GM12878 (cell line): ENCODE results near the gene UNC80. TPM values are rescaled to one million over a fixed set of nuclear protein-coding genes. Genes with fewer than 3 reads are reported as not detected.

Source experiments
- ATAC-seq: fragments of 200-7000 bp; cut with Tn5 transposase; 3 replicates; pipeline ENCODE4 v1.9.1; 2020; ENCODE audit warnings: mild to moderate bottlenecking, moderate library complexity
- BruUV-seq: library from RNA; stranded (reverse); fragments of 400-500 nt; replicated peaks from 2 replicates; lab custom pipeline; 2021; lab: Mats Ljungman, UMichigan
- CTCF ChIA-PET: fragments of 300-600 bp; sonication (Branson Sonifier 250); formaldehyde crosslinking; extraction: SDS; loops from one replicate; lab custom pipeline; 2021; ENCODE audit warnings: inconsistent platforms; lab: Yijun Ruan, JAX
- POLR2A ChIA-PET: fragments of 350-600 bp; formaldehyde crosslinking; extraction: SDS; loops from one replicate; lab custom pipeline; 2021; ENCODE audit warnings: inconsistent platforms; lab: Charles Lee
- RAD21 ChIA-PET: fragments of 300-600 bp; sonication (Branson Sonifier 250); formaldehyde crosslinking; loops from one replicate; lab custom pipeline; 2023; ENCODE audit warnings: antibody characterized with exemption; ENCODE audit not compliant: unreplicated experiment; lab: Charles Lee
- SMC1A ChIA-PET: fragments of 300-600 bp; sonication (Branson Sonifier 250); formaldehyde crosslinking; loops from one replicate; lab custom pipeline; 2023; ENCODE audit not compliant: unreplicated experiment, uncharacterized antibody; lab: Charles Lee
- DNase-seq: peaks from one replicate; pipeline ENCODE4 v3.0.0-alpha.2; 2011; ENCODE audit warnings: low read depth, low spot score
- FAIRE-seq: peaks from 3 replicates; lab custom pipeline; 2011; peaks lifted over from hg19 to GRCh38; lab: Jason Lieb, UNC
- H2AFZ ChIP-seq: 2 replicates; pipeline ENCODE4 v1.6.0; 2011; ENCODE audit warnings: low read depth, low read length, control low read depth; ENCODE audit not compliant: control insufficient read depth
- H3K27ac ChIP-seq: 2 replicates; pipeline ENCODE4 v1.5.1; 2011; ENCODE audit warnings: control low read depth; ENCODE audit not compliant: control insufficient read depth, insufficient read depth
- H3K27me3 ChIP-seq, 2 experiments: replicated peaks in 1 of 2; 2 replicates each; pipeline versions ENCODE4 v1.6.0 to v1.6.1; 2011; ENCODE audit warnings: low read length in 1 of 2; ENCODE audit not compliant: control insufficient read depth in 2 of 2, insufficient read depth in 2 of 2
- H3K36me3 ChIP-seq, 2 experiments: 2 replicates each; pipeline ENCODE4 v1.5.1; 2011; ENCODE audit warnings: low read length in 1 of 2; ENCODE audit not compliant: control insufficient read depth in 2 of 2, insufficient read depth in 2 of 2
- H3K4me1 ChIP-seq: 2 replicates; pipeline ENCODE4 v1.6.1; 2011; ENCODE audit warnings: mild to moderate bottlenecking, low read length, moderate library complexity, mixed read lengths; ENCODE audit not compliant: control insufficient read depth, insufficient read depth
- H3K4me2 ChIP-seq: 2 replicates; pipeline ENCODE4 v1.6.0; 2011; ENCODE audit warnings: control low read depth; ENCODE audit not compliant: control insufficient read depth, insufficient read depth
- H3K4me3 ChIP-seq: fragments of 200-600 bp; sonication (generic); 2 replicates; pipeline ENCODE4 v1.5.1; 2016
- H3K79me2 ChIP-seq: 2 replicates; pipeline ENCODE4 v1.6.0; 2011; ENCODE audit warnings: low read length; ENCODE audit not compliant: control insufficient read depth, insufficient read depth
- H3K9ac ChIP-seq: 2 replicates; pipeline ENCODE4 v1.8.0; 2011; ENCODE audit warnings: low read length, control low read depth, mixed read lengths; ENCODE audit not compliant: control insufficient read depth, insufficient read depth
- H3K9me3 ChIP-seq: replicated peaks from 3 replicates; pipeline ENCODE4 v1.5.1; 2011; ENCODE audit warnings: mild to moderate bottlenecking, low read length; ENCODE audit not compliant: control insufficient read depth, insufficient read depth
- H4K20me1 ChIP-seq: 2 replicates; pipeline ENCODE4 v1.6.0; 2011; ENCODE audit not compliant: control insufficient read depth, insufficient read depth
- CTCF ChIP-seq, 3 experiments: IDR thresholded peaks in 2 of 3; conservative IDR thresholded peaks in 1 of 3; 2 replicates each; pipeline ENCODE4 v1.5.1; 2011; ENCODE audit warnings: low read depth in 3 of 3, low read length in 3 of 3, mild to moderate bottlenecking in 3 of 3, control low read depth in 2 of 3, moderate library complexity in 2 of 3, inconsistent platforms in 1 of 3, mixed read lengths in 1 of 3; ENCODE audit not compliant: control insufficient read depth in 2 of 3, insufficient read depth in 1 of 3; ENCODE audit errors: extremely low read depth in 1 of 3
- ESRRA ChIP-seq: IDR thresholded peaks from 2 replicates; pipeline ENCODE4 v1.6.1; 2012; ENCODE audit warnings: mild to moderate bottlenecking, low read length, improper control_type of control experiment
- NKRF ChIP-seq: fragments of 450-650 bp; conservative IDR thresholded peaks from 2 replicates; pipeline ENCODE4 v1.6.1; 2017; ENCODE audit warnings: mild to moderate bottlenecking, moderate library complexity
- POU2F2 ChIP-seq: IDR thresholded peaks from 3 replicates; pipeline ENCODE4 v1.6.1; 2011; ENCODE audit warnings: low read depth, mild to moderate bottlenecking, low read length, borderline replicate concordance
- SUPT20H ChIP-seq: IDR thresholded peaks from 2 replicates; pipeline ENCODE4 v1.6.1; 2011; ENCODE audit warnings: low read depth, mild to moderate bottlenecking, low read length, moderate library complexity, borderline replicate concordance; ENCODE audit not compliant: control insufficient read depth
- ZNF217 ChIP-seq: fragments of 450-650 bp; IDR thresholded peaks from 2 replicates; pipeline ENCODE4 v1.6.1; 2017; ENCODE audit warnings: antibody characterized with exemption, mild to moderate bottlenecking
- WGBS: methylation state at CpG from one replicate; pipeline ENCODE4 v1.1.6; 2016; ENCODE audit warnings: low lambda C conversion rate; ENCODE audit not compliant: insufficient replicate concordance, insufficient coverage; ENCODE audit errors: missing lambda C conversion rate; 5-methylcytosine and 5-hydroxymethylcytosine counted together
- in situ Hi-C: fragments of 300-500 bp; cut with MboI; formaldehyde crosslinking; loops from 9 replicates; pipeline ENCODE4 v1.14.3; 2018; ENCODE audit warnings: mixed read lengths
- intact Hi-C: fragments of 100-400 bp; cut with micrococcal nuclease; formaldehyde crosslinking; loops from one replicate; pipeline ENCODE4 v1.14.2; 2022; ENCODE audit not compliant: unreplicated experiment
- polyA plus RNA-seq, 11 experiments: library from polyadenylated mRNA; depleted of rRNA in 4 of 11; unstranded in 6 of 11; stranded (reverse) in 5 of 11; fragments of >200 nt; fragmentation: Nextera tagmentation in 4 of 11; fragmentation: Illumina TruSeq in 1 of 11; extraction: Ambion mirVana in 4 of 11; extraction: Trizol in 1 of 11; gene quantifications; 1 replicate in 1 of 11; 2 replicates in 10 of 11; pipeline versions ENCODE4 v1.2.1 to v1.2.3, GENCODE V29; 2011 to 2016; ENCODE audit warnings: inconsistent platforms in 2 of 11, missing spikeins in 2 of 11, low read depth in 1 of 11
- total RNA-seq, 4 experiments: library from RNA; depleted of rRNA in 3 of 4; stranded (reverse); fragments of >200 nt in 3 of 4; fragmentation: Illumina TruSeq in 1 of 4; extraction: Trizol in 1 of 4; gene quantifications; 2 replicates each; pipeline versions ENCODE4 v1.2.1 to v1.2.3, GENCODE V29; 2013 to 2021

The UNC80 gene
- total and polyA plus RNA-seq, 10 of the 15 experiments (the other 5 are each of a cell fraction or from before 2014, with no cell fraction given), result not detected

- in situ Hi-C loops (no loop called here), intact Hi-C loops (no loop called here)
- H3K36me3 ChIP-seq, result no peaks in the 10 kb centered on the region
- RAD21 ChIA-PET, result no interaction called here
- no peaks in the 10 kb centered on the region for H4K20me1 ChIP-seq
- POLR2A ChIA-PET, result no interaction called here
- H3K9ac ChIP-seq, result no peak overlapping the region
- H3K9me3 ChIP-seq, result no peaks in the 10 kb centered on the region
- FAIRE-seq (no peak), ATAC-seq (no peak), DNase-seq (no peak)
- SMC1A ChIA-PET, result no interaction called here
- CTCF ChIA-PET, result no interaction called here
- no peaks in the 10 kb centered on the region for H3K79me2 ChIP-seq
- no peak overlapping the region for H2AFZ ChIP-seq
- H3K4me1 ChIP-seq, result no peaks in the 10 kb centered on the region
- TF ChIP-seq SUPT20H, result no peak
- no peak for TF ChIP-seq ESRRA
- no peak for TF ChIP-seq ZNF217
- no peak for TF ChIP-seq CTCF (IDR thresholded peaks at IDR 0.05 in 2 of 3, conservative IDR thresholded peaks at IDR 0.05 in 1 of 3; ENCODE audit: control insufficient read depth in 2 of 3, extremely low read depth in 1 of 3, insufficient read depth in 1 of 3, low read depth in 3 of 3, low read length in 3 of 3)
- TF ChIP-seq NKRF, result no peak
- TF ChIP-seq POU2F2, result no peak
- no peak overlapping the region for H3K4me3 ChIP-seq
- no peak overlapping the region for H3K4me2 ChIP-seq
- BruUV-seq, result no TSS peak
- no peaks in the 10 kb centered on the region for H3K27me3 ChIP-seq
- 0% methylated on average over 1 of the region's 1 CpG for WGBS
- H3K27ac ChIP-seq, result no peak overlapping the region
Observed at GRCh38 chr2:209824391-209824790, 52.8 kb downstream of the UNC80 start.
